KOPT-K1 (cell line): ENCODE data around the gene SPDYE3.
"Not testable (repeated sequence)": the region's sequence is repeated elsewhere in the genome, so short reads cannot be mapped to it uniquely, and the experiment has no call there.

Experiments used
- H3K27ac ChIP-seq: fragments of 200-600 bp; sonication (generic); 2 replicates; pipeline ENCODE4 v1.5.1; 2016; ENCODE audit warnings: antibody characterized with exemption, mild to moderate bottlenecking, low read depth, low read length; ENCODE audit not compliant: poor library complexity, severe bottlenecking
- H3K36me3 ChIP-seq: fragments of 200-600 bp; sonication (generic); 2 replicates; pipeline ENCODE4 v1.5.1; 2017; ENCODE audit warnings: antibody characterized with exemption, mild to moderate bottlenecking, low read length, moderate library complexity; ENCODE audit not compliant: insufficient read depth
- H3K9me3 ChIP-seq: fragments of 200-600 bp; sonication (generic); 2 replicates; pipeline ENCODE4 v1.5.1; 2017; ENCODE audit warnings: antibody characterized with exemption, low read length, mild to moderate bottlenecking; ENCODE audit not compliant: insufficient read depth, poor library complexity, severe bottlenecking

The SPDYE3 gene

DNA sequence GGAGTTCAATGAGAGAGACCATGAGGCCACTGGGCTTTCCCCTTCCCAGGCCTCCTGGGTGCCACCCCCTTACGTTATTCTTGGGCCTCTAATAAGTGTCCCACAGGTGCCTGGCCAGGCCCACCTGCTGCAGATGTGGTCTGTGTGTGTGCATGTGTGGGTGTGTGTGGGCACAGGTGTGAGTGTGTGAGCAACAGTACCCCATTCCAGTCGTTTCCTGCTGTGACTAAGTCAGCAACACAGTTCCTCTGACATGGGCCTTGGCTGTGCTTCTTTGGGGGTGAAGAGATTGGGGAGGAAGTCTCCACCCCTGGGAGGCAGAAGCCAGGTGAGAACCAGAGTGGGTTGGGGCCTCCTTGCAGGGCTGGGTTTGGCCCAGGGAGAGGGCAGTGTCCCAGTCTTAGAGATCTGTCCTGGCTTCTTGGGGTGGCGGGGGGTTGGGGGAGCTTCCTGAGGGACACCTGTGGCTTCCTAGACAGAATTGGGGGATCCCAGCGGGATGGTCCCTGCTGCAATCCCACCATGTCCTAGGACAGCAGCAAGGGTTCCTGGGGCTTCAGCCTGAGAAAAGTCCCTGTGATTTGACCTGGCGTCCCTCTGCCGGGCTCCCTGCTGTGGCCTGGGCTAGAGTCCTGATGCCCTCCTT is 46.3 kb downstream of the SPDYE3 start:
- H3K27ac ChIP-seq, result peak overlapping the region; percentile 29
- no peaks in the 10 kb centered on the region for H3K9me3 ChIP-seq
- H3K36me3 ChIP-seq, result peaks cover 100% of the 10 kb centered on the region

DNA sequence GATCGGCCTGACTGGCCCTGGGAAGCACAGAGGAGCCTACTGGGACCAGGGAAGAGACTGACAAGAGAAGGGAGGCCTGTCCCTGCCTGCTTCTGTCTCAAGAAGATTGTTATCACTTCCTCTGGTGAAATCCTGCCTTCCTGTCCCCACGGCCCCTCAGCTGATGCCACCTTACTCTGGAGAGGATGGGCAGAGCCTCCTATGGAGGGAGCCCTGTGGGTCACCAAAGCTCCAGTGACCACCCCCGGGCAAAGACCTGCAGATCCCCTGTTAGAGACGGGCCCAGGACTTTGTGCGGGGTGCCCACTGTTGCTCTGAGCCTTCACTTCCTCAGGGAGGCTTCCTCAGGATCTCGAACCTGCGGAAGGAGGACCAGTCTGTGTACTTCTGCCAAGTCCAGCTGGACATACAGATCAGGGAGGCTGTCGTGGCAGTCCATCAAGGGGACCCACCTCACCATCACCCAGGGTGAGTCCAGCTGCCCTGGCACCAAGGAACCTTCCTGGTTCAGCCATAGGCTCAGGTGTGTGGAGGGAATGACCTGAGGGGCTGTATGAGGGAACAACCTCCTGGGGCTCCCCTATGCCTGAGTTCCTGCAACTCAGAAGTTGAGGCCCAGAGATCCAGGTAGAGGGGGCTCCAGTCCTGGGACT is 49.0 kb downstream of the SPDYE3 start:
- H3K36me3 ChIP-seq, result peaks cover 100% of the 10 kb centered on the region
- H3K27ac ChIP-seq, result no peak overlapping the region
- no peaks in the 10 kb centered on the region for H3K9me3 ChIP-seq

DNA sequence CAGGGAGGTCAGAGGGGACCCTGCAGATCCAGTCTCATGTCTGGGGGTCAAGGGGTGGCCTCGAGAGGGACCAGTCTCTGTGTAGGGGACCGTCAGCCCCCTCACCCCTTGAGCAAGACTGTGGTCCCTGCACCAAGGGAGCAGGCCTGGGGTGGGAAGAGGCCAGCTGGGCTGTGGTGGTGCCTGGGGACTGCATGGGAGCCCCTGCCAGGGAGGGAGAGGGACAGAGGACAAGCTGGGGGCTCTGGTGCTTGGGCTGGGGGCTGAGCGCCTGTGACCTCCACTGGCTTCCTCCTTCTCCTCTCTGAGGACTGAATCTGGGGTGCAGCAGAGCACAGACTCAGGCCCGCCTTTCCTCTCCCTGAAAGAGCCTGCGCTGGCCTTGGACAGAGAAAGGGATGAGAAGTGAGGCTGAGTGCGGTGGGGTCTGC is 49.6 kb downstream of the SPDYE3 start:
- H3K36me3 ChIP-seq, result peaks cover 100% of the 10 kb centered on the region
- H3K27ac ChIP-seq, result no peak overlapping the region
- no peaks in the 10 kb centered on the region for H3K9me3 ChIP-seq

DNA sequence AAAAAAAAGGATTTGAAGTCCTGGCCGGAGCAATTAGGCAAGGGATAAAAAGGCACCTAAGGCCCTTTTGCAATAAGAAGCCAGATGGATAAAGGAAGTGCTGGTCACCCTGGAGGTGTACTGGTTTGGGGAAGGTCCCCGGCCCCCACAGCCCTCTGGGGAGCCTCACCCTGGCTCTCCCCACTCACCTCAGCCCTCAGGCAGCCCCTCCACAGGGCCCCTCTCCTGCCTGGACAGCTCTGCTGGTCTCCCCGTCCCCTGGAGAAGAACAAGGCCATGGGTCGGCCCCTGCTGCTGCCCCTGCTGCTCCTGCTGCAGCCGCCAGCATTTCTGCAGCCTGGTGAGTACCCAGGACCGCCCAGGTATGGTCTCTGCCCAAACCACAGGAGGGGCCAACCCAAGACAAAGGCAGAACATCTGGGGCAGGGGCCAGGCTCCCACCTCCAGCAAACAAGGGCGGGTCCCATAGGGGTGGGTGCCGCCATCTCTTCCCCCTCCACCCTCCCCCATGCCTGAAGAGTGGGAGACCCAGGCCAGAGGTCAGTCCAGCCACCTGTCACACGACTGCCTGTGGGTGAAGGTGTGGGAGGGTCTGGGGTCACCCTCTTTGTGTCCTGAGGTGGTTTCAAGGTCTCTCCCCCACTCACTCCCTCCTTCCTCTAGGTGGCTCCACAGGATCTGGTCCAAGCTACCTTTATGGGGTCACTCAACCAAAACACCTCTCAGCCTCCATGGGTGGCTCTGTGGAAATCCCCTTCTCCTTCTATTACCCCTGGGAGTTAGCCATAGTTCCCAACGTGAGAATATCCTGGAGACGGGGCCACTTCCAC is 50.7 kb downstream of the SPDYE3 start, which contains the start of gene PILRB:
TSS of gene PILRB (plus strand) at position 91 of the 830 bp plus-strand sequence. CDS start at position 277, 186 bp downstream.
- H3K9me3 ChIP-seq, result no peaks in the 10 kb centered on the region
- H3K27ac ChIP-seq, result no peak within 1 kb of the TSS
- peaks cover 100% of the 10 kb centered on the region for H3K36me3 ChIP-seq

DNA sequence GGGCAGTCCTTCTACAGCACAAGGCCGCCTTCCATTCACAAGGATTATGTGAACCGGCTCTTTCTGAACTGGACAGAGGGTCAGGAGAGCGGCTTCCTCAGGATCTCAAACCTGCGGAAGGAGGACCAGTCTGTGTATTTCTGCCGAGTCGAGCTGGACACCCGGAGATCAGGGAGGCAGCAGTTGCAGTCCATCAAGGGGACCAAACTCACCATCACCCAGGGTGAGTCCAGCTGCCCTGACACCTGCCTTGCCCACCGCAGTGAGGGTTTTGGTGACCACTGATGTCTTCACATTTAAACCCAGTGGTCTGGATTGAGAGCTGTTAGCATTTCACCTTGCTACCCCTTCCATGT is 51.3 kb downstream of the SPDYE3 start:
- no peak overlapping the region for H3K27ac ChIP-seq
- H3K9me3 ChIP-seq, result no peaks in the 10 kb centered on the region
- peaks cover 100% of the 10 kb centered on the region for H3K36me3 ChIP-seq

DNA sequence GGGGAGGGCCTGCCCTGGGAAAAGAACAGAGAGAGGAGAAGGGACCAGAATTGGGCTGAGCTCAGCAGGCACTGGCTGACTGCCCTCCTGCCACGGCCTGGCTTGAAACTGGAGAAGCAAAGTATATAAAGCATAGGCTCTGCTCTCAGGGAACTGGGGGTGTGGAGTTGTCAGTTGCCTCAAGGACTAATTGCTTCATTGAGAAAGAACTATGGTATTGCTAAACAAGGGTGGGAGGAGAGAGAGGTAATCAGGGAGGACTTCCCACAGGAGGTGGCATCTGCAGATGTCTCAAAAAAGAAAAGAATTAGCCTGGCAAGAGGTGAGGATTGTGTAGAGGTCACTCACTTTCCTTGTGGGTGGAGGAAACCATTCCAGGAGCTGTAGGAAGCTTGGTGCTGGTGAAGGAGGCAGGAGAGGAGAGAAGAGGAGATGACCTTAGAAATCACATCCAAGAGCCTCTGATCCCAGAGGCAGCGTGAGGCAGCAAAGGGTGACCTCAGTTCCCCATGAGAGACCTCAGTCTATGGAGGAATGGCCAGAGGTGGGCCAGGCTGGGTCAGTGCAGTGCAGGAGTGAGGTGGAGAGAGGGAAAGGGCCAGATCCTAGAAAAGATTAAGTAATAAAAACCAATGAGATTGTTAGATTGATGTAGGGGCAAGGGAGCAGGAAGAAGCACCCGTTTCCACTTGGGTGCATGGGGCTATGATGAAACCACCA is 52.8 kb downstream of the SPDYE3 start:
- H3K27ac ChIP-seq, result no peak overlapping the region
- H3K36me3 ChIP-seq, result peaks cover 99% of the 10 kb centered on the region
- no peaks in the 10 kb centered on the region for H3K9me3 ChIP-seq

DNA sequence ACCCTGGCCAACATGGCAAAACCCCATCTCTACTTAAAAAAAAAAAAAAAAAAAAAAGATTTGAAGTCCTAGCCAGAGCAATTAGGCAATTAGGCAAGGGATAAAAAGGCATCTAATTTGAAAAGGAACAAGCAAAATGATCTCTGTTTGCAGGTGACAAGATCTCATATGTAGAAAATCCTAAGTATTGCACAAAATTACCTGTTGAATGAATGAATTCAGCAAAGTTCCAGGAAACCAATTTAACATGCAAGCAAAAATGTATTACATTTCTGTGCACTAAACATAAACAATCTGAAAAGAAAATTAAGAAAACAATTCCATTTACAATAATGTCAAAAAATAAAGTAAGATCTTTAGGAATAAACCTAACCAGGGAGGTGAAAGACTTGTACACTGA is 55.6 kb downstream of the SPDYE3 start:
- H3K9me3 ChIP-seq, result no peaks in the 10 kb centered on the region
- H3K27ac ChIP-seq, result no peak overlapping the region
- H3K36me3 ChIP-seq, result peaks cover 97% of the 10 kb centered on the region

DNA sequence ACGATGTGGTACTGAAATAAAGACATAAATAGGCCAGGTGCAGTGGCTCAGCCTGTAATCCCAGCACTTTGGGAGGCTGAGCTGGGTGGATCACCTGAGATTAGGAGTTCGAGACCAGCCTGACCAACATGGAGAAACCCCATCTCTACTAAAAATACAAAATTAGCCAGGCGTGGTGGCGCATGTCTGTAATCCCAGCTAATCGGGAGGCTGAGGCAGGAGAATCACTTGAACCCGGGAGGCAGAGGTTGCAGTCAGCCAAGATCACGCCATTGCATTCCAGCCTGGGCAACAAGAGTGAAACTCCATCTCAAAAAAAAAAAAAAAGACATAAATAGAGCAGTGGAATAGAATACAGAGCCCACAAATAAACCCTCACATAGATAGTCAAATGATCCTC is 56.3 kb downstream of the SPDYE3 start:
- H3K36me3 ChIP-seq, result peaks cover 97% of the 10 kb centered on the region
- H3K9me3 ChIP-seq, H3K27ac ChIP-seq: not testable (repeated sequence)

DNA sequence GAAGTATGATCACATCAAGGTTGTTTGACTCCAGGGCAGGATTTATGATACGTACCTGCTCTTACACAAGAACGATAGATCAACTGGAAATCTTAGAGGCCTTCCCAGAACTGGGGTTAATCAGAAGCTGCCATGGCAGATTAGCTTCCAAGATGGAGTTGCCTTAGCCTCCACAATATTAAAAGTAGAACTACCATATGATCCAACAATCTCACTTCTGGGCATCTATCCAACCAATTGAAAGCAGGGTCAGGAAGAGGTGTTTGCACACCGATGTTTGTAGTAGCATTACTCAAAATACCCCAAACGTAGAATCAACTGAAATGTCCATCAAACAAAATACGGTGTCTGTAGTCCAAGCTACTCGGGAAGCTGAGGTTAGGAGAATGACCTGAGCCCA is 57.0 kb downstream of the SPDYE3 start:
- no peak overlapping the region for H3K27ac ChIP-seq
- H3K36me3 ChIP-seq, result peaks cover 96% of the 10 kb centered on the region
- H3K9me3 ChIP-seq, result no peaks in the 10 kb centered on the region

DNA sequence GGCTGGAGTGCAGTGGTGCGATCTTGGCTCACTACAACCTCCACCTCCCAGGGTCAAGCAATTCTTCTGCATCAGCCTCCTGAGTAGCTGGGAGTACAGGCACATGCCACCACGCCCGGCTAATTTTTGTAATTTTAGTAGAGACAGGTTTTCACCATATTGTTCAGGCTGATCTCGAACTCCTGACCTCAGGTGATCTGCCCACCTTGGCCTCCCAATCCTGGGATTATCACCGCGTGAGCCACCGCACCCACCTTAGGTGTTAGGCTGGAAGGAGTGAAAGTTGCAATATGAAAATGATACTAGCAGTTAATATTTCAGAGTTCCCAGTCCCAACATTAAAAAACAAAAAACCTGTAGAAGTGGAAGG is 58.5 kb downstream of the SPDYE3 start:
- peaks cover 81% of the 10 kb centered on the region for H3K36me3 ChIP-seq
- peak overlapping the region; percentile 40 for H3K27ac ChIP-seq
- H3K9me3 ChIP-seq, result not testable (repeated sequence)

DNA sequence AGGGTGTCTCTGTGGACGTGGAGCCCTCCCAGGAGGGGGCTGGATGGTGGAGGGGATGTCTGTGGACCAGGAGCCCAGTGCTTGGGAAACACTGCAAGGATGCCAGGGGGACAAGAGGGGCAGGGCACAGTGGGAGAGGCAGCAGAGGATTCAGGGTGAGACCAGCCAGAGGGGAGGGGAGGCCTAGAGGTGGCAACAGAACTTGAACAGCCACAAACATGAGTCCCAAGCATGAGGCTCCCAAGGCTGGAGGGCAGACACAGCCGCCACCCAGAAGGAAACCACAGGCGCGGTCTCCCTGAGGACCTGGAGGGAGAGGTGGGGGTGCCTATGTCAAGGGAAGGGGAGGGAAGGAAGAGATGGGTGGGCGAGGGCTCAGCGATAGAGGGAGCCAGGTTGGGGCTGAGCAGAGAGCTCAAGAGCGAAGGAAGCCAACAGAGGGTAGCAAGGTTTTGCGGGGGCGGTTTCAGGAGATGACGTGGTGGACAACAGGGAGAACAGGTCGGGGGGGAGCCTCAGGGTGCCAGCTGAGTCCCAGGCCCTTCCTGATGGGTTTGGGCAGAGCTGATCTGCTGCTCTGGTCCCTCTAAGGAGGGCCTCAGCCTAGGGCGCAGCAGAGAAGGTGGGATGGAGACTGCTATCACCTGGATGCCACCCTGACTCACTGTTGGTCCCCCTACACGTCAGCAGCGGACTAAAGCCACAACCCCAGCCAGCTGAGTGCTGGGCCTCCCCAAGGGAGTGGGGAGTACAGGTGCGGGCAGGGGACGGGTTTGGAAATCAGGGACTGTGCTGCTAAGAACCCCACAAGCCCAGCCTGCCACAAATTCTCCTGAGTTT is 59.1 kb downstream of the SPDYE3 start:
- Histone ChIP-seq H3K27ac (peak overlapping the region; percentile 40), H3K9me3 (no peaks in the 10 kb centered on the region), H3K36me3 (peaks cover 74% of the 10 kb centered on the region)

DNA sequence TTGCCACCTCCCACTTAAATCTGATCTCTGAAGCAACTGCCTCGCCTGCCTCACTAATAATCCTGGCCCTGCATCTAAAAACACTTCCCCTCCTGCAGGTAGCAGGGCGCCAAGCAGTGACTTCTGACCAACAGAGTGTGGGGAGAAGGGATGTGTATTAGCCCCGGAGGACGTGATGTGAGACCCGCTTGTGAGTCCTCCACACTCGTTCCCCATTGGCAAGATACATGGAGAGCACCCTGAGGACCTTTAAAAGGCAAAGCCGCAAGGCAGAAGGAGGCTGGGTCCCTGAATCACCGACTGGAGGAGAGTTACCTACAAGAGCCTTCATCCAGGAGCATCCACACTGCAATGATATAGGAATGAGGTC is 59.7 kb downstream of the SPDYE3 start:
- H3K27ac ChIP-seq, result no peak overlapping the region
- H3K9me3 ChIP-seq, result no peaks in the 10 kb centered on the region
- H3K36me3 ChIP-seq, result peaks cover 68% of the 10 kb centered on the region

DNA sequence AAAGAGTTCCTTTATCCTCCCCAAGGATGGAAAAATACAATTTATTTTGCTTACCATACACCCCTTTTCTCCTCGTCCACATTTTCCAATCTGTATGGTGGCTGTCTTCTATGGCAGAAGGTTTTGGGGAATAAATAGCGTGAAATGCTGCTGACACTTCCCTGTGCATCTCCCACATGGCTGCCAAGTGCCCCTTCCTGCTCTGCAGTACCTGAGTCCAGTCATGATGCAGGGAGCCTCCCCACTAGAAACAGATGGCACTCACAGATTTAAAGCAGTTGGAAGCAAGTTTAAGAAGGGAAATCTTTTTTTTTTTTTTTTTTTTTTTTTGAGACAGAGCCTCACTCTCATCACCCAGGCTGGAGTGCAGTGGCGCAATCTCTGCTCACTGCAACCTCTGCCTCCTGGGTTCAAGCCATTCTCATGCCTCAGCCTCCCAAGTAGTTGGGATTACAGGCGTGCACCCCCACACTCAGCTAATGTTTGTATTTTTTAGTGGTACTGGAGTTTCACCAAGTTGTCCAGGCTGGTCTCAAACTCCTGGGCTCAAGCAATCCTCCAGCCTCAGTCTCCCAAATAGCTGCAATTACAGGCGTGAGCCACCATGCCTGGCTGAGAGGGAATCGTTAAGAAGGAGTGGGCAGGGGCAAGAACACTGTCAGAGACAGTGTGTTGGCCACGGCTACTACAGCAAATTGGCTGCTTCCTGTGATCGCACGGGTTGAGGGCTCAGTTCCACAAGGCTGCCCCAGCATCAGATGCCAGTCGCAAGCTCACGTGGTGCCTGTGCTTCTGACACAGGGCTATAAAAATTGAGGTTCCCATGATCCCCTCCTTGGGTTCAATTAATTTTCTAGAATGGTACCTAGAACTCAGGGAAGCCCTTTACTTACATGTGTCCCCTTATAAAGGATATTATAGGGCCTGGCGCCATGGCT is 60.4 kb downstream of the SPDYE3 start:
- no peaks in the 10 kb centered on the region for H3K9me3 ChIP-seq
- H3K36me3 ChIP-seq, result peaks cover 61% of the 10 kb centered on the region
- no peak overlapping the region for H3K27ac ChIP-seq
